ENCODE data around the gene AGTRAP. TPM values are rescaled to one million over a fixed set of nuclear protein-coding genes. Genes with fewer than 3 reads are reported as not detected.

Gene AGTRAP
- total and polyA plus RNA-seq, 9 of the 15 experiments (the other 6 are each of a cell fraction or from before 2014, with no cell fraction given) = 26.8 to 105 (median 57.5) TPM

GRCh38 chr1:11729498-11730428 is 6.2 kb upstream of the AGTRAP start (continued):
- TF ChIP-seq MCM5 (IDR thresholded peaks at IDR 0.05; ENCODE audit: low read depth) (no peak), MCM2 (IDR thresholded peaks at IDR 0.05; ENCODE audit: low read depth) (no peak), CEBPB (tag; IDR thresholded peaks at IDR 0.05) (peak; percentile 61), DMBX1 (CRISPR knock-in tag; IDR thresholded peaks at IDR 0.05; ENCODE audit: borderline replicate concordance) (peak; percentile 29; the same call in 1 of the 2 replicates), ZNF57 (CRISPR knock-in tag; IDR thresholded peaks at IDR 0.05) (0 out of 2 replicates have a peak, but pooled peaks have one; percentile 13), THRA (IDR thresholded peaks at IDR 0.05) (no peak), PPARD (CRISPR knock-in tag; IDR thresholded peaks at IDR 0.05) (no peak), GTF2A2 (tag; IDR thresholded peaks at IDR 0.05) (no peak), RFX1 (IDR thresholded peaks at IDR 0.05) (no peak), CTBP1 (IDR thresholded peaks at IDR 0.05; ENCODE audit: borderline replicate concordance) (peak; percentile 48; the same call in 1 of the 2 replicates), NFIC (IDR thresholded peaks at IDR 0.05) (peak; percentile 70), BRF1 (IDR thresholded peaks at IDR 0.05; ENCODE audit: borderline replicate concordance, extremely low read depth, insufficient read length) (no peak), MBD2 (IDR thresholded peaks at IDR 0.05; ENCODE audit: borderline replicate concordance, low read depth) (no peak; the same call in 1 of the 2 replicates), ESRRA (IDR thresholded peaks at IDR 0.05; ENCODE audit: borderline replicate concordance, low read depth) (no peak), HDAC3 (IDR thresholded peaks at IDR 0.05; ENCODE audit: borderline replicate concordance, partially characterized antibody) (no peak), HMG20B (CRISPR knock-in tag; IDR thresholded peaks at IDR 0.05) (no peak), NCOA1 (IDR thresholded peaks at IDR 0.05; ENCODE audit: low read depth) (peak; percentile 18; the same call in 1 of the 2 replicates), GATAD2A (IDR thresholded peaks at IDR 0.05) (no peak), ZNF274 (IDR thresholded peaks at IDR 0.05; ENCODE audit: borderline replicate concordance, low read depth, low read length) (no peak)
- TF ChIP-seq, protein P1, sequence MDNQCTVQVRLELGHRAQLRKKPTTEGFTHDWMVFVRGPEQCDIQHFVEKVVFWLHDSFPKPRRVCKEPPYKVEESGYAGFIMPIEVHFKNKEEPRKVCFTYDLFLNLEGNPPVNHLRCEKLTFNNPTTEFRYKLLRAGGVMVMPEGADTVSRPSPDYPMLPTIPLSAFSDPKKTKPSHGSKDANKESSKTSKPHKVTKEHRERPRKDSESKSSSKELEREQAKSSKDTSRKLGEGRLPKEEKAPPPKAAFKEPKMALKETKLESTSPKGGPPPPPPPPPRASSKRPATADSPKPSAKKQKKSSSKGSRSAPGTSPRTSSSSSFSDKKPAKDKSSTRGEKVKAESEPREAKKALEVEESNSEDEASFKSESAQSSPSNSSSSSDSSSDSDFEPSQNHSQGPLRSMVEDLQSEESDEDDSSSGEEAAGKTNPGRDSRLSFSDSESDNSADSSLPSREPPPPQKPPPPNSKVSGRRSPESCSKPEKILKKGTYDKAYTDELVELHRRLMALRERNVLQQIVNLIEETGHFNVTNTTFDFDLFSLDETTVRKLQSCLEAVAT (IDR thresholded peaks at IDR 0.05) = peak in 1 of 2 experiments; percentile 55; a peak in 1 of 4 replicates
- TF ChIP-seq, protein P2, sequence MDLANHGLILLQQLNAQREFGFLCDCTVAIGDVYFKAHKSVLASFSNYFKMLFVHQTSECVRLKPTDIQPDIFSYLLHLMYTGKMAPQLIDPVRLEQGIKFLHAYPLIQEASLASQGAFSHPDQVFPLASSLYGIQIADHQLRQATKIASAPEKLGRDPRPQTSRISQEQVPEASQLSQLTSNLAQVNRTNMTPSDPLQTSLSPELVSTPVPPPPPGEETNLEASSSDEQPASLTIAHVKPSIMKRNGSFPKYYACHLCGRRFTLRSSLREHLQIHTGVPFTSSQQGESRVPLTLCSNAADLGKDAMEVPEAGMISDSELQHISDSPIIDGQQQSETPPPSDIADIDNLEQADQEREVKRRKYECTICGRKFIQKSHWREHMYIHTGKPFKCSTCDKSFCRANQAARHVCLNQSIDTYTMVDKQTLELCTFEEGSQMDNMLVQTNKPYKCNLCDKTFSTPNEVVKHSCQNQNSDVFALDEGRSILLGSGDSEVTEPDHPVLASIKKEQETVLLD (IDR thresholded peaks at IDR 0.05) = 0 out of 2 replicates have a peak, but pooled peaks have one; percentile 37
- TF ChIP-seq, protein P3, sequence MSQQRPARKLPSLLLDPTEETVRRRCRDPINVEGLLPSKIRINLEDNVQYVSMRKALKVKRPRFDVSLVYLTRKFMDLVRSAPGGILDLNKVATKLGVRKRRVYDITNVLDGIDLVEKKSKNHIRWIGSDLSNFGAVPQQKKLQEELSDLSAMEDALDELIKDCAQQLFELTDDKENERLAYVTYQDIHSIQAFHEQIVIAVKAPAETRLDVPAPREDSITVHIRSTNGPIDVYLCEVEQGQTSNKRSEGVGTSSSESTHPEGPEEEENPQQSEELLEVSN (IDR thresholded peaks at IDR 0.05; ENCODE audit: borderline replicate concordance in 1 of 2, extremely low read depth in 1 of 2, insufficient read depth in 1 of 2, insufficient read length in 1 of 2, low read depth in 1 of 2, low read length in 1 of 2, poor library complexity in 1 of 2, severe bottlenecking in 1 of 2) = peak; percentile 10 to 11
